Central memory CD4-positive, alpha-beta T cell (primary cell): ENCODE results near the gene CLIC3.
"Not testable (repeated sequence)": the region's sequence is repeated elsewhere in the genome, so short reads cannot be mapped to it uniquely, and the experiment has no call there.

ENCODE experiments used
- DNase-seq: peaks from one replicate; pipeline ENCODE4 v3.0.0; 2022

CLIC3 gene

DNA sequence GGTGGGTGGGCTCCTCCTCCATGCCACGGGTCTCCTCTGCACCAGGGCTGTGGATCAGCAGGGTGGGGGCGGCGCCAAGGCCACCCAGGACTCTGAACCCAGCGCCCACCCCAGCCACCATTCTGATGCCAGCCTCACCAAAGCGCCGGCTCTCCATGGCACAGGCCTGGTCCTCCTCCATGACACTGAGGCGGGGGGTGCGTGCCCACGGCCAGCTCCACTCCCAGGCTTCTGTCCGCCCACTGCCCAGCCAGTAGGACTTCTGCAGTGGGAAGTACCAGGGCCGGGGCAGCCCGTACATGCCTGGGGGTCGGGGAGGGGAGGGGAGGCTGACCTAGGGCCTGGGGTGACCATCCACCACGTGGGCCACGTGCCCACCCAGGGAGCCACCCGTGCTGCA is 20.1 kb upstream of the CLIC3 start:
- no peak for DNase-seq

DNA sequence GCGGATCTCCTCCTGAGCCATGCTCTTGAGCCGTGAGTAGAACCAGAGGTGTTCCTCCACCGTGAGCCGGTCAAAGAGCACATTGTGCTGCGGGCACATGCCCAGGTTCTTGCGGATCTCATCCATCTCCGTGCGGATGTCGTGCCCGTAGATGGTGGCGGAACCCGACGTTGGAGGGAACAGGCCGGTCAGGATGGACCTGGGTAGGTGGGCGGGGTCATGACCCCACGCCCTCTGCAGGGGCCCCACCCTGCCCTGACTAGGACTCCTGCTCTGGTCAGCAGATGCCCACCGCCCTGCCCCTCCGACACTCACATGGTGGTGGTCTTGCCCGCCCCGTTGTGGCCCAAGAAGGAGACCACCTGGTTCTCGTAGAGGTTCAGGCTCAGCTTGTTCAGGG is 19.6 kb upstream of the CLIC3 start:
- DNase-seq = no peak

DNA sequence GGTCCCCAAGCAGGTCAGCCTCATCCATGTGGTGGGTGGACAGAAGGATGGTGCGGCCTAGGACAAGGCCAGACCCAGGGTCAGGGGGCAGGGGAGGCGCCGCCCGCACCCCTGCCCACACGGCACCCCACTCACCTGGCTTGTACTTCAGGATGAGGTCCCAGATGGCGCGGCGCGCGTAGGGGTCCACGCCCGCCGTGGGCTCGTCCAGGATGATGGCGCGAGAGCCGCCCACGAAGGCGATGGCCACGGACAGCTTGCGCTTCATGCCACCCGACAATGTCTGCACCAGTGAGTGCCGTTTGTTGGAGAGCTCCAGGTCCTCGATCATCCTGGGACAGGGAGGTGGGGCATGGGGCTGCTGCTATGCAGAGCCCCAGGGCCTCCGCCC is 19.2 kb upstream of the CLIC3 start:
- no peak for DNase-seq

DNA sequence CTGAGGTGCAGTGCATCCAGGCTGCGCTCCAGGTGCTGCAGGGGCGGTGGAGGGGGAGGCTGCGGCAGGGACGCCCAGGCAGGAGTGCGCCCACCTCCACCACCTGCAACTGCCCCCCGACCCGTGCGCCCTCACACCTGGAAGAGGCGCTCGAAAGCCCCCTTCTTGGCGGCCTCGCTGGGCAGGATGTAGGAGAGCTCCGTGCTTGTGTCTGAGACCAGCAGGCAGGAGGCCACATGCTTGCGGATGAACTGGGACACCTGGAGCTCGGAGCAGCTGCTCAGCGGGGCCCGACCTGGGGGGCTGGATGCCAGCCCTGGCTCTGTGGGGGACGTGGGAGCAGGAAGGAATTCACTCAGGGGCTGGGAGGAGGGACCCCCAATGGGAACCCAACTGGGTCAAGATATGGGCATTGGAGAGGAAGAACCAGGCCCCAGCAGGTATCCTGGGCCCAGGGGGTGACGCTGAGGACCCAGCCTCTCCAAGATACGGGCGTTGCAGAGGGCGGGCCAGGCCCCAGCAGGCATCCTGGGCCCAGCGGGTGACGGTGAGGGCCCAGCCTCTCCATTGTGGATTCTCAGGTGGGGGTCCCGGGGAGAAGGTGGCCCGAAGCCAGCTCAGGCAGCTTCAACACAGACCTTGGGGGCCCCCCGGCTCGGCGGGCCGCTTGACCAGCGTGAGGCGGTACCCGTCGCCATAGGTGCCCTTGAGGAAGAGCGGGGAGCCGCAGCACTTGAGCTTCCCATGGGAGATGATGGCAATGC is 18.6 kb upstream of the CLIC3 start:
- no peak for DNase-seq

DNA sequence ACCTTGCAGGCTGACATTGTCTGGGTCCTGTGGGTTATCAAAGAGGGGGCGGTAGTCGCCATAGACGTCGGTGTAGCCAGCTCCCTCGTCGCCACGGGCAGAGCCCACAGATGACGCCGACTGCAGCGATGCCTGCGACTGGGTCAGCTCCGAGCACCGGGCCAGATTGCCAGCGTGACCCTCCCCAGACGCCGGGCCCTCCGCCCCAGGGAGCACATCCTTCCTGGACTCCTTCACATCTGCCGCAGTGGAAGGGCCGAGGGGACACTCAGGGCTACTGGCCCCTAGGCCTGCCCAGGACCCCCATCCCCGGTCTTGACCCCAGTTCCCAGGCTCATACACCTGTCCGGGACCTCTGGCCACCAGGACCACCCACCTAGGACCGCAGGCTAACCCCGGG is 17.8 kb upstream of the CLIC3 start:
- no peak for DNase-seq

DNA sequence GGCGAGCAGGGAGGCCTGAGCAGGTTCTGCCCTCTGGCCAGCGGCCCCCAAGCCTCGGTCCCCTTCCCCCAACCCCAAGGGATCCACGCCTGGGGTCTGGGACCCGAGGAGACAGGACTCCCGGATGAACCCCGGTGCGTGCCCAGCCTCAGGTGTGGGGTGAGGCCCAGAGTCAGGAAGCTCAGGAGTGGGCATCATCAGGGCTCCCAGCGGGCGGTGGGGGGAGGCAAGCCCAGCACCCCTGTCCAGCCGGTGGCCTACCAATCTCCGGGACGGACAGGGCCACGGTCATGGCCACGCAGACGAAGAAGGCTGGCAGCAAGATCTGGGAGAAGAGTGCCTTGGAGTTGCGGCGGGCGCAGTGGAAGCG is 17.2 kb upstream of the CLIC3 start:
- no peak for DNase-seq

DNA sequence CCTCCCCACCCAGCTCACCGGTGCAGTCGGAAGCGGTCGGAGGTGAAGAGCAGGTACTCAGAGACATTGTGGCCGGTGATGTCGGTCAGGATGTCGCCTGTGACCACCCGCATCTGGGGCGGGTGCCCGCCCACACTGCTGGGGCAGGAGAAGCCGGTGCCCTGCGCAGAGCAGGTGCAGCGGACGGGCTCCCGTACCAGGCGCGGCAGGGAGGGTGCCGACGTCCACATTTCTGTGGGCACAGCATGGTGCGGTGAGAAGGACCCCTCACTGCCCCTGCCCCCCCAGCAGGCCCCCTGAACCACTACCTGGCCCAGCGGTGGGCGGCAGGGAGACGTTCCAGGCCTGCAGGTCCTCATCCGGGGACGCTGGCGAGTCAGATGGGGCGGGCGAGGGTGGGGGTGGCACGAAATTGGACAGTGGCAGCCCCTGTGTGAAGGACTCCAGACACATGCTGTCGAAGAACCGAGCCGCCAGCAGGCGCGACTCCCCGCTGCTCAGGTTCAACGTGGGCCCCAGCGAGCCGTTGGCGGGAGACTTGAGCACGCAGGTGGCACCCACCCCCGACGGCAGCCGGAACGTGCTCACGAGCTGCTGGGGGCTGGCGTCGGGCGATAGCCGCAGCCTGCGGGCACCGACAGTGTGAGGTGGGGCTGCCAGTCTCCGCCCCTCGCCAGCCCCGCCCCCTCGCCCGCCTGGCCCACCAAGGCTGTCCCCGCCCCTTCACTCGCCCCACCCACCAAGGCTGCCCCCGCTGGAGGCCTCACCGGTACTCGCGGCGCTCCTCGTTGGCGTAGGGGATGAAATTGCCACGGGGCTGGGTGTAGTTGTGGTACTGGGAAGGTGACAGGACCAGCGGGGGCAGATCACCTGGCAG is 16.6 kb upstream of the CLIC3 start:
- DNase-seq = no peak

DNA sequence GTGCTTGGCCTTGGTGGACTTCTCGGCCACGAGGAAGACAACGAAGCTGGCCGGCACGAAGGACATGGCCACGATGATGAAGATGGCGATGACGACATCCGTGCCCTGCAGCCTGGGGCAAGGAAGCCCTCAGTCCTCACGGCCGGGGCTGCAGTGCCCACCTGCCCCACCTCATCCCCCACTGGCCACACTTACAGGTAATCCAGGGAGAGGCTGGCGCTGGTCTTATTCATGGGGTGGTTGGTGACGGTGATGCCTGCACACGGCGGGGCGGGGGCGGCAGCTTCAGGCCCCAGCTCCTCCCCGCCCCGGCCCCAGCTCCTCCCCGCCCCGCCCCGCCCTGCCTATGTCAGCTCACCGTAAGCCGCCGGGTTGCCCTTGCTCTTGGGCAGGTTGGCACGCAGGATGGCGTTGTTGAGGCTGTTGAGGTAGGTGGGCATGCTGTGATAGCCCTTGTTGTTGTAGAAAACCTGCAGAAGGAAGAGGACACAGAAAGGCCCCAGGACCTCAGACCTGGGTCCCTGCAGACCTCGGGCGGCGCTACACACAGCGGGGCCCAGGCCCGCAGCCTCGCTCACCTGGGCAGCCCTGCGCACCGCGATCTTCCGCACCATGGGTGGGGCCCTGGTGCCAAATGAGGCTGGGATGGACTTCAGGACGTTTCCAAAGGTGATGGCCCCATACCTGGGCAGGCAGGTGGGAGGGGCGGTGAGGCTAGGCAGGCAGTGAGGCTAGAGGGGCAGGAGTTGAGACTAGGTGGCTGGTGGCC is 15.7 kb upstream of the CLIC3 start:
- no peak for DNase-seq

DNA sequence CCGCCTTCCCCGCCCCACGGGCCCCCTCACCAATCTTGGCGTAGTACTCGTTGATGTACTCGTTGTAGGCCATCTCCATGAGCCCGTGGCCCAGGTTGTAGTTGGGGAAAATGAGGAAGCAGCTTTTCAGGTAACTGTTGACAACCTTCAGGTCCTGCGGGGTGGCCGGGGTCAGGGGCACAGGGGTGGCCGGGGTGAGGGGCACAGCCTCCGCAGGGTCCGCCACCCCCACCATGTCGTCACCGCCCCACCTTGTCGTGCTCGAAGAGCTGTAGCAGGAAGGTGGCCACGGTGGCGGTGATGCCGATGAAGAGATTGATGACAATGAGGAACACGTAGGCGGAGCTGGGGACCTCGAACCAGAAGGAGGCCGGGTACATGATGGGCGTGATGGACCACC is 14.8 kb upstream of the CLIC3 start:
- DNase-seq = no peak

DNA sequence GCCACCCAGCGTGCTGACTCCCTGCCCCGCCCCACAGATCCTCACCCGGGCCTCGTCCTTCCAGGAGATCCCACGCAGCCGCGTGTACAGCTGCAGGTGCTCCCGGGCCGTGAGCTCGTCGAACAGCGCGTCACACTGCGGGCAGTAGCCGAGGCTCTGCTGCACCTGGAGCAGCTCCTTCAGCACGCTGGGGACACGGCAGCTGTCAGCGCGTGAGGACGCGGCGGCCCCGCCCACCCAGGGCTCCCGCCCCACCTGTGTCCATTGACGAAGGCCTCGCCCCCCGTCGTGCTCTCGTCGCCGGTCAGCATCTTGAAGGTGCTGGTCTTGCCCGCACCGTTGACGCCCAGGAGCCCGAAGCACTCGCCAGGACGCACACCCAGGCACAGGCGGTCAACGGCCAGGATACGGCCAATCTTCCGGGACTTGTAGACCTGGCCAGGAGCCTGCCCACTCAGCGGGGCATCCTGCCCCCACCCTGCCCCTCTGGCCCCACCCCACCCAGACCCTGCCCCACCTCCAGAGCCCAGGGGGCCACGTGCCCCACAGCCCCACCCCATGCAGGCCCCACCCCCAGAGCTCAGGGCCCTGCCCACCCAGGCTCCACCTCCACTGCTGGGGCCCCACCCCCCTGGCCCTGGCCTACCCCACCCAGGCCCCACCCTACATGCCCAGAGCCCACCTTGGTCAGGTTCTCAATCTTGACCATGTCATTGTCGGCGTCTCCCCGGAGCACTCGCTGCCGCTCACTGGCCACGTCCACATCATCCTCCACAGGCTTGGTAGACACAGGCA is 13.8 kb upstream of the CLIC3 start:
- DNase-seq = no peak

DNA sequence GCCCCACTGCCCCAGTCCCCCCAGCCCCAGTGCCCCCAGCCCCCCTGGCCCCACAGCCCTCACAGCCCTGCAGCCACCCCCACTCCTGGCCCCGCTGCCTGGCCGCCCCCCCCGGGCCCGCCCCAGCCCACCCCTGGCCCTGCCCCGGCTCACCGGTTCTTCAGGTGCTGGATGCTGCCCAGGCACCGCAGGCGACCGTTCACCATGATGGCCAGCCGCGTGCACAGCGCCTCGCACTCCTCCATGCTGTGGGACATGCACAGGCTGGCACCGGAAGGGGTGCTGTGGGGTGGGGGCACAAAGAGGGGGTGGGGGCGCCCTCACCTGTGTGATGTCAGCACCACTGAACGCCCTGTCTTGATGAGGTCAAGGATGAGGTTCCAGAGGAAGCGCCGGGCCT is 12.8 kb upstream of the CLIC3 start:
- no peak for DNase-seq

DNA sequence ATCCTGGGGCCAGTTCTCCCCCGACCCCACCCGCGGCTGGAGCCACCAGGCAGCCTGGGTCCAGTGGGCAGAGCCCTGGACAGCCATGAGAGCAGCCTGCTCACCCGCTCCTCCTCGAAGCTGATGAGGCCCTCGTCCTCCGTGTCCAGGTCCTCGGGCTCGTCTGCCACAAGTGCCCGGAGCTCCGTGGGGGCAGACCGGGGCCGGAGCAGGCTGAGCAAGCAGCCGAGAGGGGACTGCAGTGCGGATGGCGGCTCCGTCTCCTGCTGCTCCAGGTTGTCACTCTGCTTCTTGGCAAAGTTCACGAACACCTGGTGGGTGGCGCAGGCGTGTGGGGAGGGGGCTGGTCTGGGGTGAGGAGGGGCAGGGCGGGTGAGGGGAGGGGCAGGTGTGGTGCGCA is 11.9 kb upstream of the CLIC3 start:
- no peak for DNase-seq

DNA sequence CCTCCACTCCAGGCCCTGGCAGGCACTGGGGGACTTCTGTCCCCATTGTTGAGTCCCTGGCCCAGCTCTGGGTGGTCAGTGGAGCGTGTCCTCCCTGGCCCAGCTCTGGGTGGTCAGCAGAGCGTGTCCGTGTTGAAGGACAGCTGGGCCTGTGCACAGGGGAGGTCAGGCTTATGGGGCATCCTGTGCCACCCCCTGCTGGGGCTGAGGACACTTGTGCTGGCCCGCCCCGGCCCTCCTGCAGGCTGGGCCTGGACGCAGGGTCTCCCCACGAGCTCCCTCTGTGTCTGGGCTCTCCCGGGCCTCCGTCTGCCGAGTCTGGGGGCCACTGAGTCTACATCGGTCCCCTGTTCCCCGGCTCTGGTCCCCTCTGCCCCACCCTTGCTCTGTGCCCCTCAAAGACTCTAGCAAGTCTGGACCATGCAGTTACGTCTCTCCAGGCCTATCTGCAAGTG is 11.5 kb upstream of the CLIC3 start:
- DNase-seq = no peak

DNA sequence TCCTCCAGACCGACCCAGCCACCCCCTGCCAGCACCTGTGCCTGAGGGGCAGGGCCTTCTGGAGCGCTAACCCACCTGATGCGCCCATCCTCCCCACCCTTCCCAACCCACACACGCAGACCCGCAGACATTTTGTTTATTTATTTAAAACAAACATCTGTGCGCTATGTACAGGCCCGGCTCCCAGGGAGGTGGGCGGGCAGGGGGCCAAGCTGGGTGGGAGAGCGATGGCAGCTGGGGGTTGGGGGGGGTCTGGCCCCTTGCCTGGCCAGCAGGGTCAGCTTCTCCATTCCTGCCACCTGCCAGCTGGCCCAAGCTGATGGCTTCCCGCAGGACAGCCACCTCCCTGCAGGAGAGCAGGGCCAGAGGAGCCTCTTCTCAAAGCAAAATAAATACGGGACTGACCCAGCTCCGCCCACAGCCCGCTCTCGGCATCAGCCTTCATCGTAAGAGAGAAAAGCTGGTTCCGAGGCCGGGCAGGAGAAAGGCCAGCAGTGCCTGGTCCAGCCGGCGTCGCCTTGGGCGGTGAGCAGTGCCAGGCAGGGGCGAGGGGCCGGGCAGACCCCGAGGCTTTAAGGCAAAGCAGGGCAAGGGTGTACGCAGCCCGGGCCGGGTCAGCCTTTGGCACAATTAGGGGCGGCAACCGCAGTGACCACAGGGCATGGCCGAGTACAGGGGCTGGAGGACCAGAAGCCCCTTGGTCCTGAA is 10.9 kb upstream of the CLIC3 start:
- no peak for DNase-seq

DNA sequence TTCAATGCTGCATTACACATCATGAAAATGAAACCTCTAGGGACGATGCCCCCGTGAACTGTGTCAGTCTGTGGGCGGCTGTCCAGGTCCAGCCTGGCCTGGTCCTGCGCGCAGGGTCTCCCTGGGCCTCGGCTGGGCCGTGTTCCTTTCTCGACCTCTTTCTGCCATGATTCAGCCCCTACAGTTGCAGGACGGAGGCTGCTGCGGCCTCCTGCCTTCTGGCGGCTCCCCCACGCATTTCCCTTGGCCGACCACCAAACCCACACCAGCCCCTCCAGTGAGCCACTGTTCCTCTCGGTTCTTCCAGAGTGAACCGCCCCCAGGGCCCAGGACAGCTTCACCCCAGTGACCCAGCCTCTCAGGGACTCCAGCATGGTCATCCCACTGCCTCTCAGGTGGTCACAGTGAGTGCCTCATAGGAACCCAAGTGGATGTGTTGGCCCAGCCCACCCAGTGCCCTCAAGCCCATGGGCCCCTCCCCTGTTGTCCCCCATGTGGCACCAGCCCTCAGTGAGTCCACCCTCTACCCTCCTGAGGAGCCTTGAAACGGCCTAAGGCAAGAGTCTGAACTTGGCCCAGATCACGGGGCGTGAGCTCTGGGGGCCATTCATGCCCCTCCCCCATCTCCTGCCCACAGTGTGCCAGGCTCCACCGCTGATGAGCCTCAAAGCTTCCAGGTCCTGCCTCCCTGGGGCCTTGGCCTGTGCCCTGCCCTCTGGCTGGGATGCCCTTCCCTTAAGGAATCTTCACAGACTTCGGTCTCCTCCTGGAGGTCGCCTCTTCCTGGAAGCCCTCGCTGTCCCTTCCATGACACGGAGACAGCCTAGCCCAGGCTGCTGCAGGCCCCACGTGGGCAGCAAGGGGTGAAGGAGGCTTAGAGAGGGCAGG is 10.0 kb upstream of the CLIC3 start:
- no peak for DNase-seq

DNA sequence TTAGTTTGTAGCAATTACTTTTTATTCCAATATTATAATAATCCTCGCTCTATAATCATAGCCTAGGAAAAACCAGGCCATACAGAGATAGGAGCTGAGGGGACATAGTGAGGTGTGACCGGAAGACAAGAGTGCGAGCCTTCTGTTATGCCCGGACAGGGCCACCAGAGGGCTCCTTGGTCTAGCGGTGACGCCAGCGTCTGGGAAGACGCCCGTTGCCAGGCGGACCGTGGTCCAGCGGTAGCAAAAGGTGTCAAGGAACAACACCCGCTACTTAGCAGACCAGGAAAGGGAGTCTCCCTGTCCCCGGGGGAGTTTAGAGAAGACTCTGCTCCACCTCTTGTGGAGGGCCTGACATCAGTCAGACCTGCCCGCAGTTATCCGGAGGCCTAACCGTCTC is 7.9 kb upstream of the CLIC3 start:
- DNase-seq = not testable (repeated sequence)

DNA sequence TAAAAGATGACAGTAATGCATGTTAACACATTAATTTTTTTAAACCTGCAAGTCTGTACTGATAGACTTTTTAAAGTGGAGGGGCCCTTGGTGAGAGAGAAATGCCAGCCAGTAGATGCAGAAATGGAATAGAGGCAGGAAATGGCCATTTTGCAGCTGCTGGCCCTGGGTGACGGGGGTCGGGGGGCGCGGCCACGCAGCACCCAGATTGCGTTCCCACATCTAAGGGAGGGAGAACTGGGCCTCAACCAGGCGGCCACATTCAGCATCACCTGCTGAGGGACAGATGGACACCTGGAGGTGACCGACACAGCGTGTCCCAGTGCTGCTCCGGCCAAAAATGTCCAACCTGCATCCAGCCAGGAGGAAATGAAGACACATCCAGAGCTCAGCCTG is 6.3 kb upstream of the CLIC3 start:
- DNase-seq = no peak

DNA sequence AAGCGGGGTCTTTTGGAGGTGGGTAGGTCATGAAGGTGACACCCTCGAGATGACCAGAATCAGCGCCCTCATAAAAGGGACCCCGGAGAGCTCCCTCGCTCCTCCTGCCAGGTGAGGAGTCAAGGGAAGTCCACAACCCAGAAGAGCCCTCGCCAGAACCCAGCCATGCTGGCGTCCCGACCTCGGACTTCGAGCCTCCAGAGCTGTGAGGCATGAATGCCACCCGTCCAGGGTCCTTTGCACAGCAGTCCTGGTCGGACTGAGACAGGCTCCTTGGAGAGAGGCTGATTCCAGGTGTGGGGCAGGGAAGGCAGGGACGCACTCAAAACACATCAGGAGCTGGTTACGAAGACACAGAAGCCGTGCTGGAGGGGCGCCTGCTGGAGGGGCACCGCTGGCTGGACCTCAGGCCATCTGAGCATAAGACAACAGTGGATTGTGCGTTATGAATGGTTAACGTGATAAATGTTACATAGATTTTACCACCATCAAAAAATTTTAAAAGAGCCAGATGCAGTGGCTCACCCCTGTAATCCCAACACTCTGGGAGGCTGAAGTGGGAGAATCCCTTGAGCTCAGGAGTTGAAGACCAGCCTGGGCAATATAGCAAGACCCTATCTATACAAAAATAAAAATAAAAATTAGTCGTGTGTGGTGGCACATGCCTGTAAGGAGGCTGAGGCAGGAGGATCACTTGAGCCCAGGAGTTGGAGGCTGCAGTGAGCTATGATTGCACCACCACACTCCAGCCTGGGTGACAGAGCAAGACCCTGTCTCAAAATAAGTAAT is 5.7 kb upstream of the CLIC3 start:
- no peak for DNase-seq

DNA sequence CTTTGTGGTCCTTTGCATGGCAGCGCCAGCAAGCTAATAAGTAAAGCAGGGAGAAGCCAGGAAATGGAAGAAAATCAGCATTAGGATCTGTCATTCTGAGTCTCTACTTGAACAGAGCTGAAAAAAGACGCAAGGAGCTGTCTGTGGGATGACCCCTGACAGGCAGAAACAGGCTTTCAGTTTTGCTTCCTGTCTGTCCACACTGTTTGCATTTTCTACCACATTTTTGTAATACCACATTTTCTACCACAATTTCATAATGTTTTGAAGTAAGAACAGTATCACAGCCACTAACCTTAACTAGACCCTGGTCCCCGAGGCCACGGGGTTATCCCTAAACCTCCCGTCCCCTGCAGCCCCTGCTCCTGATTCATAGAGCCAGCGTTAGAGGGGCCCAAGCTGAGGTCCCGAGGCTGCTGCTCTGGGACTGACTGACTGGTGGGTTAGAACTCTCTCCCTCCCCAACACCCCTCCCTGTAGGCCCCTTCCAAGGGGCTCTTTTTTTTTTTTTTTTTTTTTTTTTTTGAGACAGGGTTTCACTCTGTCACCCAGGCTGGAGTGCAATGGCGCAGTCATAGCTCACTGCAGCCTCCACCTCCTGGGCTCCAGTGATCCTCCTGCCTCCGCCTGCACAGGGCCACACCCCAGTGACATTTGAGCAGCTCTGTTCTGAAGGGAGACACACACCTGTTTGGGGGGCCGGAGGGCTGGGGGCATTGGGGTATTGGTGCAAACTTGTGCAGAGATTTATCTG is 4.0 kb upstream of the CLIC3 start:
- DNase-seq = peak; percentile 45
